Small intestine (tissue), 7 donors: ENCODE measurements around the gene PCDH12. TPM values are rescaled to one million over a fixed set of nuclear protein-coding genes. Genes with fewer than 3 reads are reported as not detected.
"Not testable (repeated sequence)": the region's sequence is repeated elsewhere in the genome, so short reads cannot be mapped to it uniquely, and the experiment has no call there.

Experiments
- DNase-seq, 2 donors: peaks; one replicate each; pipeline versions ENCODE4 v3.0.0 to v3.0.0-alpha.2; 2013
- FAIRE-seq: peaks from 2 replicates; lab custom pipeline; 2012; peaks lifted over from hg19 to GRCh38; lab: Jason Lieb, UNC
- H3K27ac ChIP-seq, 3 donors: one replicate each; pipeline ENCODE4 v1.5.1; 2013; ENCODE audit warnings: low read length in 2 of 3, mild to moderate bottlenecking in 2 of 3, control low read depth in 1 of 3, inconsistent platforms in 1 of 3, low read depth in 1 of 3, moderate library complexity in 1 of 3
- H3K27me3 ChIP-seq, 3 donors: one replicate each; pipeline ENCODE4 v1.6.1; 2013; ENCODE audit warnings: low read length in 3 of 3, inconsistent platforms in 1 of 3; ENCODE audit not compliant: control insufficient read depth in 3 of 3, insufficient read depth in 3 of 3
- H3K36me3 ChIP-seq, 3 donors: one replicate each; pipeline ENCODE4 v1.6.1; 2013; ENCODE audit warnings: low read length in 3 of 3, inconsistent platforms in 1 of 3, low read depth in 1 of 3, mild to moderate bottlenecking in 1 of 3, moderate library complexity in 1 of 3; ENCODE audit not compliant: control insufficient read depth in 3 of 3, insufficient read depth in 2 of 3
- H3K4me1 ChIP-seq, 3 donors: one replicate each; pipeline ENCODE4 v1.6.1; 2013; ENCODE audit warnings: low read length in 2 of 3, inconsistent platforms in 1 of 3, low read depth in 1 of 3, mild to moderate bottlenecking in 1 of 3, moderate library complexity in 1 of 3; ENCODE audit not compliant: control insufficient read depth in 3 of 3, insufficient read depth in 2 of 3
- H3K4me3 ChIP-seq, 3 donors: one replicate each; pipeline ENCODE4 v1.5.1; 2013; ENCODE audit warnings: low read length in 3 of 3, control low read depth in 1 of 3, inconsistent platforms in 1 of 3, low read depth in 1 of 3, mild to moderate bottlenecking in 1 of 3, moderate library complexity in 1 of 3
- H3K9me3 ChIP-seq, 2 donors: one replicate each; pipeline ENCODE4 v1.6.1; 2013; ENCODE audit warnings: low read depth in 1 of 2, low read length in 1 of 2; ENCODE audit not compliant: control insufficient read depth in 2 of 2, insufficient read depth in 1 of 2
- WGBS, 3 donors: extraction: QIAGEN DNeasy Blood & Tissue Kit; methylation state at CpG; one replicate each; pipeline ENCODE4 v1.1.7; 2013; 5-methylcytosine and 5-hydroxymethylcytosine counted together
- polyA plus RNA-seq, 4 donors: library from polyadenylated mRNA; stranded (reverse) in 3 of 4; unstranded in 1 of 4; fragments of 200-250 nt in 3 of 4; fragments of 120-200 nt in 1 of 4; gene quantifications; one replicate each; pipeline versions ENCODE4 v1.2.1 to v1.2.3, GENCODE V29; 2013
- donor health status: healthy with polysubstance abuse.
- donor health status: control.
- donor health status: control.
- donor health status: Bipolar disorder and iron deficiency.
- donor health status: healthy.

The PCDH12 gene
- polyA plus RNA-seq, 4 donors = under 0.01 to 5.1 (median 2.6) TPM; not detected in 1

GRCh38 chr5:141926434-141926833, 31.6 kb downstream of the PCDH12 start:
- FAIRE-seq = no peak
- no peak for DNase-seq
- no peak overlapping the region for H3K4me3 ChIP-seq
- no peak overlapping the region for H3K27ac ChIP-seq
- H3K9me3 ChIP-seq = no peaks in the 10 kb centered on the region
- peaks cover 7 to 54% (median 21%) of the 10 kb centered on the region in 3 donors for H3K36me3 ChIP-seq
- no peaks in the 10 kb centered on the region for H3K27me3 ChIP-seq
- WGBS, 3 donors = 73 to 76% (median 74%) methylated on average over 2 of the region's 2 CpGs
- peaks cover 0 to 10% (median 4%) of the 10 kb centered on the region in 3 donors for H3K4me1 ChIP-seq

- peak; percentile 95 to 98 for DNase-seq
- no peak for FAIRE-seq
These were observed 34.3 kb downstream of the PCDH12 start, which contains the start of gene DELE1 for GRCh38 chr5:141923448-141924313. Gene DELE1 (plus strand): TSS chr5:141923871. CDS start chr5:141923942, 71 bp downstream.

GRCh38 chr5:141922827-141923447, 35.1 kb downstream of the PCDH12 start:
- FAIRE-seq, DNase-seq, H3K27me3 ChIP-seq, H3K9me3 ChIP-seq: not testable (repeated sequence)
- Histone ChIP-seq H3K4me1 (peaks cover 0 to 14% (median 10%) of the 10 kb centered on the region in 3 donors), H3K27ac (peak overlapping the region; percentile 95 to 100 (median 98)), H3K4me3 (peak overlapping the region; percentile 77 to 92 (median 81)), H3K36me3 (peaks cover 0 to 24% (median 0%) of the 10 kb centered on the region in 3 donors)
- WGBS, 3 donors = 44 to 57% (median 50%) methylated on average over 26 to 28 of the region's 28 CpGs

More at GRCh38 chr5:141923448-141924313, 34.3 kb downstream of the PCDH12 start, which contains the start of gene DELE1:
- no peaks in the 10 kb centered on the region for H3K9me3 ChIP-seq
- 0% methylated on average over 52 to 53 of the region's 53 CpGs for WGBS, 3 donors
- peak within 1 kb of the TSS; percentile 95 to 100 (median 98) for H3K27ac ChIP-seq
- H3K4me1 ChIP-seq = peaks cover 0 to 14% (median 10%) of the 10 kb centered on the region in 3 donors
- H3K27me3 ChIP-seq = no peaks in the 10 kb centered on the region
- H3K4me3 ChIP-seq = peak within 1 kb of the TSS; percentile 77 to 92 (median 81)
- peaks cover 3 to 30% (median 5%) of the 10 kb centered on the region in 3 donors for H3K36me3 ChIP-seq

GRCh38 chr5:141920771-141921170, 37.2 kb downstream of the PCDH12 start:
- H3K9me3 ChIP-seq = no peaks in the 10 kb centered on the region
- no peak for DNase-seq
- peaks cover 0 to 14% (median 10%) of the 10 kb centered on the region in 3 donors for H3K4me1 ChIP-seq
- 75 to 90% (median 82%) methylated on average over 2 of the region's 2 CpGs for WGBS, 3 donors
- H3K36me3 ChIP-seq = peaks cover 0 to 8% (median 0%) of the 10 kb centered on the region in 3 donors
- H3K27me3 ChIP-seq = no peaks in the 10 kb centered on the region
- no peak overlapping the region for H3K4me3 ChIP-seq
- no peak for FAIRE-seq
- H3K27ac ChIP-seq = no peak overlapping the region

GRCh38 chr5:141919218-141920119, 38.5 kb downstream of the PCDH12 start:
- Histone ChIP-seq H3K27me3 (no peaks in the 10 kb centered on the region), H3K4me3 (no peak overlapping the region), H3K36me3 (peaks cover 0 to 1% (median 0%) of the 10 kb centered on the region in 3 donors), H3K9me3 (no peaks in the 10 kb centered on the region), H3K4me1 (peaks cover 0 to 13% (median 9%) of the 10 kb centered on the region in 3 donors), H3K27ac (peak overlapping the region in 1 of 3 donors; percentile 75)
- FAIRE-seq (no peak), DNase-seq (peak; percentile 58 to 87)
- WGBS, 3 donors = 54 to 74% (median 56%) methylated on average over 8 of the region's 8 CpGs

- H3K27ac ChIP-seq = no peak overlapping the region
- H3K27me3 ChIP-seq = peaks cover 0 to 13% (median 0%) of the 10 kb centered on the region in 3 donors
- H3K36me3 ChIP-seq = no peaks in the 10 kb centered on the region
- FAIRE-seq (no peak), DNase-seq (no peak)
- 69 to 82% (median 79%) methylated on average over 5 of the region's 5 CpGs for WGBS, 3 donors
- H3K4me1 ChIP-seq = peaks cover 0 to 15% (median 3%) of the 10 kb centered on the region in 3 donors
- H3K4me3 ChIP-seq = no peak overlapping the region
- no peaks in the 10 kb centered on the region for H3K9me3 ChIP-seq
These were observed 40.2 kb downstream of the PCDH12 start for GRCh38 chr5:141917760-141918159.

- H3K9me3 ChIP-seq = no peaks in the 10 kb centered on the region
- WGBS, 3 donors = 50 to 64% (median 54%) methylated on average over 2 of the region's 2 CpGs
- no peak overlapping the region for H3K4me3 ChIP-seq
- peaks cover 0 to 15% (median 0%) of the 10 kb centered on the region in 3 donors for H3K4me1 ChIP-seq
- no peak for FAIRE-seq
- H3K27me3 ChIP-seq = peaks cover 0 to 14% (median 0%) of the 10 kb centered on the region in 3 donors
- no peak overlapping the region for H3K27ac ChIP-seq
- H3K36me3 ChIP-seq = no peaks in the 10 kb centered on the region
- no peak for DNase-seq
These were observed 41.5 kb downstream of the PCDH12 start for GRCh38 chr5:141916522-141916921.
